GM12891 (cell line): ENCODE measurements around the gene RSBN1L.

Experiments used
- PAX5 ChIP-seq: IDR thresholded peaks from 2 replicates; pipeline ENCODE4 v1.6.1; 2011; ENCODE audit warnings: low read length, moderate library complexity, mild to moderate bottlenecking; ENCODE audit not compliant: insufficient read depth, severe bottlenecking
- POLR2A ChIP-seq: IDR thresholded peaks from 2 replicates; pipeline ENCODE4 v1.6.1; 2011; ENCODE audit warnings: low read depth, low read length, control low read depth
- POLR2AphosphoS5 ChIP-seq: IDR thresholded peaks from 2 replicates; pipeline ENCODE4 v1.6.1; 2011; ENCODE audit warnings: low read depth, low read length, control low read depth
- SPI1 ChIP-seq: IDR thresholded peaks from 2 replicates; pipeline ENCODE4 v1.6.1; 2011; ENCODE audit warnings: low read depth, low read length, control low read depth
- TAF1 ChIP-seq: IDR thresholded peaks from 2 replicates; pipeline ENCODE4 v1.6.1; 2011; ENCODE audit warnings: low read depth, low read length, control low read depth

GRCh38 chr7:77778535-77778934 is 82.3 kb downstream of the RSBN1L start:
- no peak for TF ChIP-seq TAF1
- TF ChIP-seq SPI1 = no peak
- TF ChIP-seq POLR2AphosphoS5 = no peak
- no peak for TF ChIP-seq POLR2A
- no peak for TF ChIP-seq PAX5
